Endothelial cell (in vitro differentiated cells): ENCODE measurements around the gene PCSK5. TPM values are rescaled to one million over a fixed set of nuclear protein-coding genes. Genes with fewer than 3 reads are reported as not detected.

Experiments used
- DNase-seq: peaks from one replicate; pipeline ENCODE4 v3.0.0; 2021; ENCODE audit warnings: low spot score
- H3K27ac Mint-ChIP-seq: one replicate; pipeline ENCODE4 v1.8.0; 2021; ENCODE audit warnings: mixed read lengths, inconsistent platforms; ENCODE audit not compliant: unreplicated experiment
- H3K27me3 Mint-ChIP-seq: one replicate; pipeline ENCODE4 v1.8.0; 2021; ENCODE audit warnings: mild to moderate bottlenecking, moderate library complexity, mixed read lengths, inconsistent platforms; ENCODE audit not compliant: unreplicated experiment
- H3K36me3 Mint-ChIP-seq: one replicate; pipeline ENCODE4 v1.8.0; 2021; ENCODE audit warnings: mild to moderate bottlenecking, low read depth, mixed read lengths, inconsistent platforms; ENCODE audit not compliant: unreplicated experiment
- H3K4me1 Mint-ChIP-seq: one replicate; pipeline ENCODE4 v1.8.0; 2021; ENCODE audit warnings: mild to moderate bottlenecking, mixed read lengths, inconsistent platforms; ENCODE audit not compliant: unreplicated experiment
- H3K4me3 Mint-ChIP-seq: one replicate; pipeline ENCODE4 v1.8.0; 2021; ENCODE audit warnings: mild to moderate bottlenecking, mixed read lengths, inconsistent platforms; ENCODE audit not compliant: unreplicated experiment
- H3K9me3 Mint-ChIP-seq: one replicate; pipeline ENCODE4 v1.8.0; 2021; ENCODE audit warnings: mixed read lengths, inconsistent platforms; ENCODE audit not compliant: unreplicated experiment
- total RNA-seq: library from RNA; stranded (reverse); fragmentation: NEBNext Ultra II Directional; extraction: Animal tissue kit (Norgen Biotek cat#: 25700); gene quantifications from one replicate; pipeline ENCODE4 v1.2.1, GENCODE V29; 2021; ENCODE audit not compliant: unreplicated experiment
- TF ChIP-seq, protein P1 (sequence below): fragments of 200-600 bp; sonication (generic); IDR thresholded peaks from one replicate; pipeline ENCODE4 v1.5.0; 2021; ENCODE audit warnings: antibody characterized with exemption; ENCODE audit not compliant: unreplicated experiment

PCSK5 gene
- total RNA-seq, 1 donor from 2014 or later, result 3.1 TPM

DNA sequence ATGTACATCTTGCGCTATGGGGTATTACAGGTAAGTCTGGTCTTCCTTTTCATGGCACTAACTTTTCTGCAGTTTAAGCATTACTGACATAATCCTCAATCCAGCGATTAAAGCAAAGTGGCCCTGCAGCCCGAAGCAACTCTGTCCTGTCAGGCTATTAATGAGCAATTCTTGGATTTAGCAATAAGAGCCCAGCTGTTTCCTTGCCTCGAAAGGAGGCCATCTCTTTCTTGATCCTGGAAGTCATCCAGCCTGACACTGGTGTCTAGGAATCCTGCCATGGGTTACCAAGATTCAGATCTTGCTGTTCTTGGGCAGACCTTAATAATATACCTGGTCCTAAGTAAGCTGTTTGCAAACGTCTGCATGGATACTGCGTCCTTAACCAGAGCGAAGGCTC lies 401.8 kb downstream of the PCSK5 start:
- Mint-ChIP-seq H3K27ac (no peak overlapping the region), H3K27me3 (peaks cover 4% of the 10 kb centered on the region), H3K4me3 (no peak overlapping the region), H3K4me1 (no peaks in the 10 kb centered on the region), H3K9me3 (no peaks in the 10 kb centered on the region), H3K36me3 (no peaks in the 10 kb centered on the region)
- TF ChIP-seq, protein P1, sequence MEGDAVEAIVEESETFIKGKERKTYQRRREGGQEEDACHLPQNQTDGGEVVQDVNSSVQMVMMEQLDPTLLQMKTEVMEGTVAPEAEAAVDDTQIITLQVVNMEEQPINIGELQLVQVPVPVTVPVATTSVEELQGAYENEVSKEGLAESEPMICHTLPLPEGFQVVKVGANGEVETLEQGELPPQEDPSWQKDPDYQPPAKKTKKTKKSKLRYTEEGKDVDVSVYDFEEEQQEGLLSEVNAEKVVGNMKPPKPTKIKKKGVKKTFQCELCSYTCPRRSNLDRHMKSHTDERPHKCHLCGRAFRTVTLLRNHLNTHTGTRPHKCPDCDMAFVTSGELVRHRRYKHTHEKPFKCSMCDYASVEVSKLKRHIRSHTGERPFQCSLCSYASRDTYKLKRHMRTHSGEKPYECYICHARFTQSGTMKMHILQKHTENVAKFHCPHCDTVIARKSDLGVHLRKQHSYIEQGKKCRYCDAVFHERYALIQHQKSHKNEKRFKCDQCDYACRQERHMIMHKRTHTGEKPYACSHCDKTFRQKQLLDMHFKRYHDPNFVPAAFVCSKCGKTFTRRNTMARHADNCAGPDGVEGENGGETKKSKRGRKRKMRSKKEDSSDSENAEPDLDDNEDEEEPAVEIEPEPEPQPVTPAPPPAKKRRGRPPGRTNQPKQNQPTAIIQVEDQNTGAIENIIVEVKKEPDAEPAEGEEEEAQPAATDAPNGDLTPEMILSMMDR, result no peak
- no peak for DNase-seq

DNA sequence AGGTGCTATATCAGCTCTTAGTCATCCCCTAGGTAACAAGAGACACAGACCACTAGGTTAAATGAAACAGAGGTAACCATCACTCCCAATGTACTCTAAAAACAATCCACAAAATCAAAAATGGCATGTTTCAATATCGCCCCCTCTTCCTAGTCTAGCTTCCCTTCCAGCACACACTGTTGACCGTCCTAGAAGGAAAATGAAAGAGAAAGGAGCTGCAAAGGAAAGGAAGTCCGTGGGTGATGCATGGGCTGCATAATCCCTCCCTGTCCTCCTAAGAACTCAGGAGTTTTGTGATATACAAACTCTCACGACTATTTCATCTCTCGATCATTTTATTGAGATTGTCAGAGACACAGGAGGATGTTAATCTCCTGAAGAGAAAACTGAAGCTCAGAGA lies 402.2 kb downstream of the PCSK5 start:
- Mint-ChIP-seq H3K36me3 (no peaks in the 10 kb centered on the region), H3K27me3 (peaks cover 4% of the 10 kb centered on the region), H3K4me3 (no peak overlapping the region), H3K27ac (no peak overlapping the region), H3K9me3 (no peaks in the 10 kb centered on the region), H3K4me1 (no peaks in the 10 kb centered on the region)
- TF ChIP-seq, protein P1, result no peak
- DNase-seq, result no peak

DNA sequence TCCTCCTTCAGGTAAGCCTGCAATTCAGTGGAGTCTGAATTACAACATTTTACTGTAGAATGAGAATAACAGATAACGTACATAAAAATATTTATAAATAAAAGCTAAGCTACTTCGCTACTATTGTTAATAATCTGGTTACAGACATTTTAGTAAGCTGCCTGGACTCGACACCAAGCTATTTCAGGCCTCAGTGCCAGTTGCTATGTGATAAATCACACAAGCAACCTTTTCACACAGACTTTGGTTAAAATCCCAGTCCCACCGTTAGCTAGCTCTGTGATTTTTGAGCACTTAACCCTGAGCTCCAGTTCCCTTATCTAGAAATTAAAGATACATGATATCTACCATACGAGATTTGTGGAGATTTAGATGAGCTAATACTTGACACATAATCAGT lies 403.8 kb downstream of the PCSK5 start:
- DNase-seq, result no peak
- Mint-ChIP-seq H3K4me3 (no peak overlapping the region), H3K9me3 (no peaks in the 10 kb centered on the region), H3K4me1 (no peaks in the 10 kb centered on the region), H3K36me3 (no peaks in the 10 kb centered on the region), H3K27ac (no peak overlapping the region), H3K27me3 (peaks cover 2% of the 10 kb centered on the region)
- TF ChIP-seq, protein P1, result no peak

DNA sequence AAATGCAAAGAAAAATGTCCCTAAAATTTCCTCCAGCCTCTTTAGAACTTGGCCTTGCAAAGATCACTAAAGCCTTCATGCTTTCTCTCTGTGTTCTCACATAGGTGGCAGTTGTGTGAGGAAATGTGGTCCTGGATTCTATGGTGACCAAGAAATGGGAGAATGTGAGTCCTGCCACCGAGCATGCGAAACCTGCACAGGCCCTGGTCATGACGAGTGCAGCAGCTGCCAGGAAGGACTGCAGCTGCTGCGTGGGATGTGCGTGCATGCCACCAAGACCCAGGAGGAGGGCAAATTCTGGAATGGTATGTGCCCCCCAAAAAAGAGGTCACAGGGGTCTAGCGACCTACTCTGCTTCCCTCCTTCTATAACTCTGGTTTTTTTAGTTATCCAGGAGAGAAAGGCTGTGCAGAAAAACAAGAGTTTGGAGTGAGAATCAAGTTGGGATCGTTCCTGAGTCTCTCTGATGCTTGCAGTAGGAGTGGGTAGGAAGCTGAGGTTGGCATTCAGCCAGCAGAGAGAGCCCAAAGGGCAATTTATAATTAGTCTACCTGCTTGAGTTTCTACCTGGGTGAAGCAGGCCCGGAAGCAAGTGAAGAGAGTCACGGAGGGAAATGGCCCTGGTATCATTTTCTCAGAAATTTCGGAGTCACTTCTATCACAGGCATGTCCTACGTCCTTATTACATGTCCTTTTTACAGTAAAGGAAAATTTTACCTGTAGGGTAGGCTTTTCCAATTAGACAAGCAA lies 406.3 kb downstream of the PCSK5 start:
- H3K27me3 Mint-ChIP-seq, result peaks cover 2% of the 10 kb centered on the region
- TF ChIP-seq, protein P1, result no peak
- no peak overlapping the region for H3K4me3 Mint-ChIP-seq
- no peak for DNase-seq
- no peaks in the 10 kb centered on the region for H3K36me3 Mint-ChIP-seq
- H3K27ac Mint-ChIP-seq, result no peak overlapping the region
- H3K9me3 Mint-ChIP-seq, result no peaks in the 10 kb centered on the region
- H3K4me1 Mint-ChIP-seq, result no peaks in the 10 kb centered on the region

DNA sequence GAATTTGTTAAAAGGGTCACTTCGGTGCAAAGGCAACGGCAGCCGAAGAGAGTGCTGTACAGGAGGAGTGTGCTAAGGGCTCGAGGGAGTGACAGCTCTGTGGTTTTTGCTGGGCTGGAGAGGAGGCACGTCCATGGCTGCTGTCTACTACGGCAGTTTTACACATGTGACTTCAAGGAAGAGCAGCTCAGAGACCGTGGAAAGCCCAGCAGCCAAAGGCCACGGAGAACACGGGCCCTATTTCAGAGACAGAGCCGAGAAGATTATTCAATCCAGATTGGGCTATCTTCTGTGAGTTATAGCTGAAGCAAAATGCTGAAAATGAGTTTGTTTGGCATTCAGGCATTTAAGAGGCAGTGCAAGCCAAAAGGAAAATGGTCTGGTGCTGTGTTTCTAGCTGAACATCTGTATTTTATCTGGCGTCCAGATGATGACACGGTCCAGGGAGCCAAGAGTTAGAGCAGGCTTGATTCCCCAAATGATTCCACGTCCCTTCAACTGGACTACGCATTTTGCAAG lies 407.3 kb downstream of the PCSK5 start:
- DNase-seq, result no peak
- Mint-ChIP-seq H3K4me3 (no peak overlapping the region), H3K27me3 (no peaks in the 10 kb centered on the region), H3K36me3 (no peaks in the 10 kb centered on the region), H3K4me1 (peaks cover 4% of the 10 kb centered on the region), H3K9me3 (no peaks in the 10 kb centered on the region), H3K27ac (no peak overlapping the region)
- TF ChIP-seq, protein P1, result no peak
